22Rv1 (cell line): ENCODE results near the gene AMOTL2.

Experiments
- ZFX ChIP-seq: fragments of 450-650 bp; IDR thresholded peaks from 2 replicates; pipeline ENCODE4 v1.6.1; 2017; ENCODE audit warnings: antibody characterized with exemption, borderline replicate concordance
- TF ChIP-seq, protein P1 (sequence below): fragments of 450-650 bp; IDR thresholded peaks from 2 replicates; pipeline ENCODE4 v1.5.1; 2017; ENCODE audit warnings: mild to moderate bottlenecking

GRCh38 chr3:134344560-134344959, 29.7 kb downstream of the AMOTL2 start:
- TF ChIP-seq, protein P1, sequence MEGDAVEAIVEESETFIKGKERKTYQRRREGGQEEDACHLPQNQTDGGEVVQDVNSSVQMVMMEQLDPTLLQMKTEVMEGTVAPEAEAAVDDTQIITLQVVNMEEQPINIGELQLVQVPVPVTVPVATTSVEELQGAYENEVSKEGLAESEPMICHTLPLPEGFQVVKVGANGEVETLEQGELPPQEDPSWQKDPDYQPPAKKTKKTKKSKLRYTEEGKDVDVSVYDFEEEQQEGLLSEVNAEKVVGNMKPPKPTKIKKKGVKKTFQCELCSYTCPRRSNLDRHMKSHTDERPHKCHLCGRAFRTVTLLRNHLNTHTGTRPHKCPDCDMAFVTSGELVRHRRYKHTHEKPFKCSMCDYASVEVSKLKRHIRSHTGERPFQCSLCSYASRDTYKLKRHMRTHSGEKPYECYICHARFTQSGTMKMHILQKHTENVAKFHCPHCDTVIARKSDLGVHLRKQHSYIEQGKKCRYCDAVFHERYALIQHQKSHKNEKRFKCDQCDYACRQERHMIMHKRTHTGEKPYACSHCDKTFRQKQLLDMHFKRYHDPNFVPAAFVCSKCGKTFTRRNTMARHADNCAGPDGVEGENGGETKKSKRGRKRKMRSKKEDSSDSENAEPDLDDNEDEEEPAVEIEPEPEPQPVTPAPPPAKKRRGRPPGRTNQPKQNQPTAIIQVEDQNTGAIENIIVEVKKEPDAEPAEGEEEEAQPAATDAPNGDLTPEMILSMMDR: no peak
- no peak for TF ChIP-seq ZFX
